Measurements from ENCODE around the gene PAK2.
"Not testable (repeated sequence)": the region's sequence is repeated elsewhere in the genome, so short reads cannot be mapped to it uniquely, and the experiment has no call there.

PAK2 gene
- total RNA-seq, result 106 to 166 (median 117) reads per million in 3 experiments

GRCh38 chr3:196739671-196740480 lies at the start of gene PAK2:
Gene PAK2 (plus strand): TSS chr3:196739857. CDS start chr3:196782647, 42,790 bp downstream.
- DNase-seq, result peak; percentile 85

- no peak for DNase-seq
Measured at GRCh38 chr3:196689941-196690660, 49.6 kb upstream of the PAK2 start.

GRCh38 chr3:196691386-196691785 lies 48.3 kb upstream of the PAK2 start:
- DNase-seq, result no peak

DNA sequence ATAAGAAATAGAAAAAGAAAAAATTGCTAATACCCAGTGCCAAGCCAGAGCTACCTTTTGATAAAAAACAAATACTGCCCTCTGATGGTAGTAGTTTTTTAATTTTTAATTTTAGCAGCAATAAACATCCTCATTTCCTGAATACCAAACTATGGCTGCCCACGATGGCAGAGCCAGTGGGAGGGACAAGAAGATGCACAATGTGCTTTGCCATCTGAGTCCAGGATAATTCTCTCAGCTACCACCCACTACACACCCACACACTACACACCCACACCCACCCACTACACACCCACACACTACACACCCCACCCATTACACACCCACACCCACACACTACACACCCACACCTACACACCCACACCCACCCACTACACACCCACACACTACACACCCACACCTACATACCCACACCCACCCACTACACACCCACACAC lies 45.4 kb upstream of the PAK2 start:
- peak; percentile 28 for DNase-seq

GRCh38 chr3:196694941-196695848 lies 44.5 kb upstream of the PAK2 start:
- no peak for DNase-seq

DNA sequence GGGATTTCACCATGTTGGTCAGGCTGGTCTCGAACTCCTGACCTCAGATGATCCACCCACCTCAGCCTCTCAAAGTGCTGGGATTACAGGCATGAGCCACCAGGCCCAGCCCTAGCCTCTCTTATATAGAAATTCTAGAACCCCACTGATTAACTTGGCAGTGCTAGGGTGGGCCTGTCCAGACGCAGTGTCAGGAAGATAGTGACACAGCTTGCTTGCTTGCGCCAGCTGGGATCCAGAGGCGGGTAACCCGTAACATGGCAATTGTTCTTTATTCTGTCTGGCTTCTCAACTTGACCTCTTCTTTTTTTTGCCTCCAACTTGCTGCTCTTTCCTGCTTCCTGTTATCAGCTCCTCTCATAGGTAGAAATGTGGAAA lies 43.8 kb upstream of the PAK2 start:
- no peak for DNase-seq

DNA sequence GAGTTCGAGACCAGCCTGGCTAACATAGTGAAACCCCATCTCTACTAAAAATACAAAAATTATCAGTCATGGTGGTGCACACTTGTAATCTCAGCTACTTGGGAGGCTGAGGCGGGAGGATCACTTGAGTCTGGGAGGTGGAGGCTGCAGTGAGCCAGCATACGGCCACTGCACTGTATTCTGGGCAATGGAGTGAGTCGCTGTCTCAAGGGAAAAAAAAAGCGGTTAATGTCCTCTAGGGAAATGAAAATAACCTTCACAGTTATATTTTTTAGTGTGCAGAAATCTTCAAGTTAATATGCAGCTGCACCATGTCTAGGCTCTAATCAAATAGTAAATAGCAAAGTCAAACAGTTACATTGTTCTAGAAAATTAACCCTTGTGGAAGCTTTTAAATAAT lies 42.4 kb upstream of the PAK2 start:
- DNase-seq, result no peak

DNA sequence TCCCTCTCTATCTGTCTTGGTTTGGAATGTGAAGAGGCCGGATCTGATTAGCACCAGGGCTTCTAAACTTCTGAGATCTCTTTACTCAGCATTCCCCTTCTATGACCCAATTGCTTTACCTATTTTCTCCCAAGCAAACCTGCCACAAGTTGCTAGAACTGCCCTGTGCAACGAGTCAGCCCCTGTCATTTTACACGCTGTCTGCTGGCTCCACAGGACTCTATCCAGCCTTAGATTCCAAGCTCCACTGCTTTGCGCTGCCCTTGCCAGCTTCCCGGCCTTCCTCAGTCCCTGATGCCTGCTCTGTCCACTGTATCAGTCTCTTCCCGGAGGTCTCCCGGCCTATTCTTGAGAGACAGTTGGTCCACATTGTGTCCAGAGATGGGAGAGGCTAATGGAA lies 39.9 kb upstream of the PAK2 start:
- DNase-seq, result no peak

DNA sequence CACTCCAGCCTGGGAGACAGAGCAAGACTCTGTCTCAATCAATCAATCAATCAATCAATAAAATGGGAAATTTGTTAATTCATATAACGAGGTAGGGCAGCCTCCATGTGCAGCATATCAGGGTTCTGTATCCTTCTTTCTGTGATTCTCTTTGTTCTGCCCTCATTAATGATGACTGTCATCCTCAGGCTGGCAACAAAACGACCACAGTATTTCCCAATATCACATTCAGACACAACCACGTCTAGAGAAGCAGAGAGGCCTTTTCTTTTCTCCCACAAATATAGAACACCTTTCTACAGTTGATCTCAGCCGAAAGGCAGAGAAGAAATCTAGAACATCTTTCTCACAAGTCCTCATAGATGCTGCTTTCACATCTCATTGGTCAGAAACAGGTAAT lies 38.9 kb upstream of the PAK2 start:
- no peak for DNase-seq

DNA sequence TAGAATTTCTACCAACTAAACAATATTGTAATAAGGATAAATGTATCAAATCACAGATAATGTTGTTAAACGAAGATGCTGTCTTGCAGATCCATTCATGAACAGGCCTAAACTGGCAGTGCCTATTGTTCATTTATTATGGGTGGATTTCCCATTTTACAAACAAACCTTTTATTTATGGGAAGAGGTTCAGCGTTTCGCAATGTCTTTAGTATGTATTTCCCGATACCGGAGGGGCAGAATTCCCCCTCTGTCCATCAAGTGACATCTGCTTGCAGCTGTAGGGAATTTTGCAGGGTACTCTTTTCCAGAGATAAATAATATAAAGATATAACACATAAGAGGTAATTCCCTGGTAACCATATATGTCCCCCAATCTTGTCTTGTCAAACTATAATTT lies 33.3 kb upstream of the PAK2 start:
- no peak for DNase-seq

- DNase-seq, result no peak
Measured at GRCh38 chr3:196706731-196707130, 32.9 kb upstream of the PAK2 start.

DNA sequence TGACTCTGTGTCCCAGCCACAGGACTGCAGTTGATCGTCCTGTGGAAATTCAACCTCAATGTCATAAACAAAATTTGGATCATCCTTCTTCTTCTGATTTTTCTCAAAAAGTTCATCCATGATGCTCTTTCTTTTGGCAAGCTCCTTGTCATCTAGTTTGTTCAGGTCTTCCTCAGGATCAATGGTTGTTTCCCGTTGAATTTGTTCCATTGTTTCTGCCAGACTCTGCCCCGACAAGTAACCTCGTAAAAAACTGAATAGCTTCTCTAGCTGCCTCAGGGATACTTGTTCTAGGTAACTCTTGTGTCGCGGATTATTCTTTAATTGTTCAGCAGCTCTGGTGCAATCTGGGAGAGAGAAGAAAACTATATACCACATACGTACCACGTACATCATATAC lies 32.1 kb upstream of the PAK2 start:
- DNase-seq, result no peak

DNA sequence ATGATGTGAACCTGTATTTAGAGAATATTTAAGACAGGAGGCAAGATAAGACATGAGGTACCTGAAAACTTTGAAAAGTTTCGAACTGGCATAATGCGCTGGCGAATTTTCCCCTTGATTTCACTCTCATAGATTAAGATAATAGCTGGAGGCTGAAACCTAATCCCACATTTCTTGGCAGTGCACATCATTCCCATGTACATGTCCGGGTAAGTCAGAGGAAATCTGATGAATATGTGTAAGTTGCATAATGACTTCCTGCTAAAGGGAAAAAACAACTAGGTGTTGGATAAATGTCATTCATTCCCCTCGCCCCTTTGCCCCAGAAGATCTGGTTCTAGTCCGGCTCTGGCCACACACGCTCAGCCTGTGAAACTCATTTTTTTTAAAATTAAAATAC lies 31.2 kb upstream of the PAK2 start:
- DNase-seq, result no peak

GRCh38 chr3:196711838-196712513 lies 27.7 kb upstream of the PAK2 start, which contains the start of the genes CEP19 and PIGX:
Gene CEP19 (minus strand): TSS chr3:196712250. CDS start chr3:196708657, 3,593 bp downstream.
Gene PIGX (plus strand): TSS chr3:196712377.
- DNase-seq, result peak; percentile 97

DNA sequence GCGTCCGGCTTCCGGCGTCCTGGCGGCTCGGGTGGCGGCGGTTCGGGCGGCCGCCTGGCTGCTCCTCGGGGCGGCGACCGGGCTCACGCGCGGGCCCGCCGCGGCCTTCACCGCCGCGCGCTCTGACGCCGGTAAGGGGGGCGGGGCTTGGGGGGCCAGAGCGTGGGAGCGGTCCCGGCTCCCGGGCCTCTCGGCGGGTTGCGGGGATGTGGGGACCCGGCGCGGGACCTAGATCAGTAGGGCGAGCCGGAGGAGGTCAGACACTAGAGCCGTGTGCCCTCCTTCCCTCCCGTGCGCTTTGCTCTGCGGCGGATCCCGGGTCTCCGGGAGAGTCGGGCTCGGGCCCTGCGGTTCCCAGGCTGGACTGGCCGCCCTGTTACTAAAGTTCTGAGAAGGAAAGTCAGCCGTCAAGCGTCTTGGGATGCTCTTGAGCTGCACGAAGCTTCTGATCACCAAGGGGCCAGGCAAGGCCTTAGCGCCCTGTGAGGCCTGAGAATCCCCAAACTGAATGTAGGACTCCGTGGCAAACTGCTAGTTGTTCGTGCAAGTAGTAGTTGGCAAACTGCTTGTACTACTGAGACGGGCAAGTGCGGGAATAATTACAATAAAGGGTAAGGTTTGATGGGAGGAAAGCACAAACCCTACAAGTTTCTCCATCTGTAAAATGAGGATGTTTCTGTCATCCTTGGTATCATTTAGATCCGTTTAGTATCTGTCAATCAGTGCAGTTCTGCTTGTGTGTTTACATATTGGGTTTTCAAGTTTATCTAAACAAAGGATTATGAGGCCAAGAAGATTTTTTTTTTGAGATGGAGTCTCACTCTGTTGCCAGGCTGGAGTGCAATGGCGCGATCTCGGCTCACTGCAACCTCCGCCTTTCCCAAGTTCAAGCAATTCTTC lies 26.9 kb upstream of the PAK2 start:
- no peak for DNase-seq

- not testable (repeated sequence) for DNase-seq
Measured at GRCh38 chr3:196717162-196717561, 22.5 kb upstream of the PAK2 start.

DNA sequence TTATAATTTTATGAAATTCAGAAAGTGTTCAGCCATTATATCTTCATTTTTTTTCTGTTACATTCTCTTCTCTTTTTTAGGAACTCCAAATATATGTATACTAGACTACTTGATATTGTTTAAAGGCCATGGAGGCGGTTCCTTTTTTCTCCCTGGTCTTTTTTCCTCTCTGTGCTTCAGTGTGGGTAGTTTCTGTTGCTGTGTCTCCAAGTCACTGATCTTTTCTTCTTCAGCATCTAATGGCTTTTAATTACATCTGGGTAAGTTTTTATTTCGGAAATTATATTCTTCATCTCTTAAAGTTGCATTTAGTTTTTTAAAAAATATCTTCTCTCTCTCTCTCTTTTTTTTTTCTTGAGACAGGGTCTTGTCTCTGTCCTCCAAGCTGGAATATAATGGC lies 18.6 kb upstream of the PAK2 start:
- DNase-seq, result no peak

DNA sequence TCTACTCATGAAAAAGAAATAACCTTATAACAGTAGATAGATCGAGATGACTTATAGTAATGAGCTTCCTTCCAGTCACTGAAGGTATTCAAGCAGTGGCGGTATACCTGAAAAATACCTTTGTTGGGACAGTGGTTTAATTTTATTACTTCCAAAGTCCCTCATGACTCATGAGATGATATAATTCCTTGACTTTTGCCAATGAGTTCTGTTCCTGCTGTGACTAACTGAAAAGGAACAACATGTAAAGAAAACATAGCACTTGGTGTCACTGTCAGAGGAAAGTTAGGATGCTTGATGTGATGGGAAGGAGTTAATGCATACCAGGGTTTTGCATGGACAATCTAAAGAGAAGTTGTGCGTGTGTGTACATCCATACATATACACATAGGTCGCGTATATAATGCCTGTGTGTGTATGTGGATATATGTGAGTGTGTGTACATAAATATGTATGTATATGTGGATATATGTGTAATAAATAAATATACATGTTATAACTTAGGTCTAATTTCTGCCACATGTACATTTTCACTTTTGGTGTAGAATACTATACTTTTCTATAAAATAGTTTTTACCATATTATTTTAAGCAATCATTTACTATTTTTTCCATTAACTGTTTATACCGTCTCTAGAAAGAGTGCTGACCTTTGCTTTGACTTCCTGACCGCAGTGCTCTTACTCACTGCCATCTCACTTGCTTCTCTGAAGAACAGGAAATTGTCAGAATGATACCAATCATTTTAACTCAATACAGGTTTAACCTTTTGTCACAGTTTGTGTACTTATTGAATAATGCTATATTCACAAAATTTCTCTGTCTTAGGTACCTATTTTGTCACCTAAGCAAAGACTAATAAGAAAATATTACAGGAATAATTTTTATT lies 12.6 kb upstream of the PAK2 start:
- no peak for DNase-seq

- DNase-seq, result no peak
Measured at GRCh38 chr3:196735751-196736150, 3.9 kb upstream of the PAK2 start.
